HepG2 (cell line): ENCODE results near the gene DNAI2. TPM values are rescaled to one million over a fixed set of nuclear protein-coding genes. Genes with fewer than 3 reads are reported as not detected.

Experiments
- ATAC-seq: fragments of 200-7000 bp; cut with Tn5 transposase; 3 replicates; pipeline ENCODE4 v1.9.1; 2020; ENCODE audit warnings: mild to moderate bottlenecking, moderate library complexity
- BruUV-seq: library from RNA; stranded (reverse); fragments of 400-500 nt; replicated peaks from 2 replicates; lab custom pipeline; 2021; lab: Mats Ljungman, UMichigan
- CTCF ChIA-PET: fragments of 300-600 bp; formaldehyde crosslinking; extraction: SDS; loops from one replicate; lab custom pipeline; 2021; ENCODE audit warnings: low total read pairs, inconsistent platforms, low intra/inter-chr PET ratio; lab: Yijun Ruan, JAX
- POLR2A ChIA-PET: fragments of 350-600 bp; sonication (Branson Sonifier 250); formaldehyde crosslinking; loops from one replicate; lab custom pipeline; 2020; ENCODE audit warnings: antibody characterized with exemption, inconsistent platforms; lab: Yijun Ruan, JAX
- DNase-seq: peaks from one replicate; pipeline ENCODE4 v3.0.0-alpha.2; 2015; ENCODE audit warnings: low spot score
- FAIRE-seq: peaks from 3 replicates; lab custom pipeline; 2011; peaks lifted over from hg19 to GRCh38; lab: Jason Lieb, UNC
- H2AFZ ChIP-seq: one replicate; pipeline ENCODE4 v1.6.1; 2011; ENCODE audit warnings: low read length, inconsistent platforms
- H3K27ac ChIP-seq: fragments of 300-600 bp; 3 replicates; pipeline ENCODE4 v1.8.0; 2011; ENCODE audit warnings: mixed run types, mild to moderate bottlenecking, mixed read lengths, low read length, inconsistent platforms; ENCODE audit not compliant: insufficient read depth; ENCODE audit errors: extremely low read length
- H3K27me3 ChIP-seq, 2 experiments: fragments of 200-600 bp in 1 of 2; 2 replicates in 1 of 2; 3 replicates in 1 of 2; pipeline versions ENCODE4 v1.6.0 to v1.8.0; 2011; ENCODE audit warnings: low read length in 2 of 2, mild to moderate bottlenecking in 2 of 2, moderate library complexity in 2 of 2, inconsistent platforms in 1 of 2; ENCODE audit not compliant: insufficient read depth in 2 of 2, control insufficient read depth in 1 of 2
- H3K36me3 ChIP-seq, 2 experiments: fragments of 200-600 bp in 1 of 2; replicated peaks in 1 of 2; 2 replicates in 1 of 2; 3 replicates in 1 of 2; pipeline versions ENCODE4 v1.5.1 to v1.8.0; 2011; ENCODE audit warnings: low read length in 2 of 2, inconsistent platforms in 1 of 2; ENCODE audit not compliant: insufficient read depth in 2 of 2, control insufficient read depth in 1 of 2
- H3K4me1 ChIP-seq: 2 replicates; pipeline ENCODE4 v1.5.1; 2012; ENCODE audit warnings: low read length, inconsistent platforms; ENCODE audit not compliant: insufficient read depth
- H3K4me2 ChIP-seq: 2 replicates; pipeline ENCODE4 v1.6.0; 2011; ENCODE audit warnings: low read depth, low read length, inconsistent platforms
- H3K4me3 ChIP-seq, 3 experiments: fragments of 200-600 bp in 1 of 3; sonication (generic), shearing (Covaris generic) in 1 of 3; replicated peaks in 1 of 3; 2 replicates each; pipeline ENCODE4 v1.5.1; 2011 to 2016; ENCODE audit warnings: low read length in 3 of 3, inconsistent platforms in 2 of 3, low read depth in 2 of 3, mild to moderate bottlenecking in 2 of 3, control low read depth in 1 of 3, mixed read lengths in 1 of 3; ENCODE audit not compliant: insufficient read depth in 1 of 3
- H3K79me2 ChIP-seq: one replicate; pipeline ENCODE4 v1.6.1; 2011; ENCODE audit warnings: low read length, inconsistent platforms; ENCODE audit not compliant: insufficient read depth
- H3K9ac ChIP-seq: 2 replicates; pipeline ENCODE4 v1.6.0; 2011; ENCODE audit warnings: mild to moderate bottlenecking, low read depth, low read length, inconsistent platforms; ENCODE audit not compliant: insufficient read depth
- H3K9me3 ChIP-seq: 2 replicates; pipeline ENCODE4 v1.5.1; 2012; ENCODE audit warnings: mild to moderate bottlenecking, low read length
- H4K20me1 ChIP-seq: 2 replicates; pipeline ENCODE4 v1.6.0; 2011; ENCODE audit warnings: inconsistent platforms, mild to moderate bottlenecking, low read length, moderate library complexity; ENCODE audit not compliant: insufficient read depth
- CHCHD3 ChIP-seq: sonication (generic); formaldehyde crosslinking; IDR thresholded peaks from 2 replicates; pipeline ENCODE4 v1.8.0; 2022; ENCODE audit warnings: mild to moderate bottlenecking, missing genetic modification reagents, moderate library complexity
- GTF2F1 ChIP-seq: fragments of 150-350 bp; IDR thresholded peaks from 2 replicates; pipeline ENCODE4 v1.6.1; 2014; ENCODE audit warnings: low read length
- KDM3A ChIP-seq: IDR thresholded peaks from 2 replicates; pipeline ENCODE4 v1.6.1; 2018; ENCODE audit warnings: low read depth, missing compliant biosample characterization
- MEIS2 ChIP-seq: sonication (generic); formaldehyde crosslinking; IDR thresholded peaks from 2 replicates; pipeline ENCODE4 v1.9.0; 2021; ENCODE audit warnings: mild to moderate bottlenecking, missing genetic modification reagents
- MXD3 ChIP-seq: IDR thresholded peaks from 2 replicates; pipeline ENCODE4 v1.6.1; 2016; ENCODE audit warnings: mild to moderate bottlenecking, missing biosample characterization, missing genetic modification reagents
- SMYD3 ChIP-seq: sonication (generic); formaldehyde crosslinking; IDR thresholded peaks from 2 replicates; pipeline ENCODE4 v1.8.1; 2023; ENCODE audit warnings: mild to moderate bottlenecking, missing genetic modification reagents
- SP4 ChIP-seq: sonication (generic); formaldehyde crosslinking; IDR thresholded peaks from 2 replicates; pipeline ENCODE4 v1.8.1; 2023; ENCODE audit warnings: mild to moderate bottlenecking, missing genetic modification reagents
- SRF ChIP-seq: IDR thresholded peaks from 2 replicates; pipeline ENCODE4 v1.6.1; 2011; ENCODE audit warnings: mild to moderate bottlenecking, low read depth, low read length, moderate library complexity
- ZMYM4 ChIP-seq: sonication (generic); formaldehyde crosslinking; IDR thresholded peaks from 2 replicates; pipeline ENCODE4 v1.8.1; 2023; ENCODE audit warnings: mild to moderate bottlenecking, missing genetic modification reagents
- ZNF407 ChIP-seq: sonication (generic); formaldehyde crosslinking; IDR thresholded peaks from one replicate; pipeline ENCODE4 v1.5.1; 2020; ENCODE audit warnings: mild to moderate bottlenecking, missing genetic modification reagents; ENCODE audit errors: not compliant biosample characterization
- ZNF567 ChIP-seq: sonication (generic); formaldehyde crosslinking; IDR thresholded peaks from 2 replicates; pipeline ENCODE4 v1.8.1; 2023; ENCODE audit warnings: mild to moderate bottlenecking, missing genetic modification reagents, borderline replicate concordance
- ZNF720 ChIP-seq: sonication (generic); formaldehyde crosslinking; IDR thresholded peaks from 2 replicates; pipeline ENCODE4 v1.4.0; 2020; ENCODE audit warnings: missing genetic modification reagents
- ZNF772 ChIP-seq: sonication (generic); formaldehyde crosslinking; IDR thresholded peaks from 2 replicates; pipeline ENCODE4 v1.5.0; 2020; ENCODE audit warnings: mild to moderate bottlenecking, missing genetic modification reagents
- ZNF777 ChIP-seq: sonication (generic); formaldehyde crosslinking; IDR thresholded peaks from 2 replicates; pipeline ENCODE4 v1.4.0; 2020; ENCODE audit warnings: missing genetic modification reagents
- WGBS: methylation state at CpG from one replicate; pipeline ENCODE4 v1.1.6; 2017; ENCODE audit warnings: low lambda C conversion rate; 5-methylcytosine and 5-hydroxymethylcytosine counted together
- in situ Hi-C: cut with HindIII; loops from 2 replicates; pipeline ENCODE4 v1.10.0; 2017; ENCODE audit warnings: low pct_unique_long_range_greater_than_20kb; ENCODE audit not compliant: extremely low pct_ligation_motif_present
- intact Hi-C: fragments of 100-400 bp; cut with micrococcal nuclease; formaldehyde crosslinking; loops from one replicate; pipeline ENCODE4 v1.10.0; 2022; ENCODE audit not compliant: unreplicated experiment
- polyA plus RNA-seq, 8 experiments: library from polyadenylated mRNA; depleted of rRNA in 3 of 8; stranded (reverse) in 7 of 8; unstranded in 1 of 8; fragments of >200 nt; fragmentation: Illumina TruSeq in 4 of 8; extraction: Trizol in 4 of 8; gene quantifications; 2 replicates each; pipeline versions ENCODE4 v1.2.1 to v1.2.3, GENCODE V29; 2011 to 2016; ENCODE audit warnings: low read depth in 4 of 8, missing spikeins in 1 of 8, mixed read lengths in 1 of 8; ENCODE audit not compliant: insufficient read depth in 1 of 8
- total RNA-seq, 5 experiments: library from RNA; depleted of rRNA; stranded (reverse); fragments of >200 nt; fragmentation: Illumina TruSeq; extraction: Trizol; gene quantifications; 2 replicates each; pipeline ENCODE4 v1.2.3, GENCODE V29; 2016; ENCODE audit warnings: low read depth in 1 of 5
- TF ChIP-seq, protein P1 (sequence below): IDR thresholded peaks from 2 replicates; pipeline ENCODE4 v1.6.1; 2016; ENCODE audit warnings: mild to moderate bottlenecking

DNAI2 gene
- total and polyA plus RNA-seq, 2 of the 13 experiments (the other 11 are each of a cell fraction or from before 2014, with no cell fraction given), result not detected

DNA sequence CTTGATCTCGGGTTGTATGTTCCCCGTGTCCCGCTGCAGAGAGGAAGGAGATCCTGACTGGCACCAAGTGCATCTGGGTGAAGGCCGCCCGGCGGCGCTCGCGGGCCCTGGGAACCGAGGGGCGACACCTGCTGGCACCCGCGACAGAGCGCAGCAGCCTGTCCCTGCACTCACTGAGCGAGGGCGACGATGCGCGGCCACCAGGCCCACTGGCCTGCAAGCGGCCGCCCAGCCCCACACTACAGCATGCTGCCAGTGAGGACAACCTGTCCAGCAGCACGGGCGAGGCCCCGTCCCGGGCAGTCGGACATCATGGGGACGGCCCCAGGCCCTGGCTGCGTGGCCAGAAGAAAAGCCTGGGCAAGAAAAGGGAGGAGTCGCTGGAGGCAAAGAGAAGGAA lies 80.1 kb downstream of the DNAI2 start:
- peaks cover 3% of the 10 kb centered on the region; the same call in 1 of the 2 replicates for H4K20me1 ChIP-seq
- BruUV-seq, result no TSS peak
- H3K4me1 ChIP-seq, result no peaks in the 10 kb centered on the region
- H3K27ac ChIP-seq, result no peak overlapping the region
- intact Hi-C loops (loop anchor here (1.0 kb wide), 1 partner anchor 53 kb away; no protein-coding TSS in a partner anchor), in situ Hi-C loops (loop anchor here (5.0 kb wide), 1 partner anchor 52 kb away; no protein-coding TSS in a partner anchor)
- no peaks in the 10 kb centered on the region for H3K79me2 ChIP-seq
- peak; percentile 4 for FAIRE-seq
- H3K4me2 ChIP-seq, result 0 out of 2 replicates have a peak overlapping the region, but pooled peaks have one; percentile 9
- no peak overlapping the region for H2AFZ ChIP-seq
- ATAC-seq, result peak; percentile 92
- no peak overlapping the region for H3K9ac ChIP-seq
- CTCF ChIA-PET, result interaction anchor here (1.5 to 1.8 kb wide), 3 partner anchors 53 to 179 kb away, joined by 7 to 9 read pairs (median 9); no protein-coding TSS in a partner anchor
- H3K36me3 ChIP-seq, result no peaks in the 10 kb centered on the region
- DNase-seq, result peak; percentile 67
- 5% methylated on average over 17 of the region's 29 CpGs for WGBS
- no peak overlapping the region for H3K4me3 ChIP-seq
- POLR2A ChIA-PET, result no interaction called here
- H3K27me3 ChIP-seq, result peaks cover 17 to 88% of the 10 kb centered on the region in 2 experiments; a peak in 4 of 5 replicates
- no peaks in the 10 kb centered on the region for H3K9me3 ChIP-seq
- TF ChIP-seq ZNF720 (CRISPR knock-in tag) (no peak), ZNF777 (no peak), CHCHD3 (0 out of 2 replicates have a peak, but pooled peaks have one; percentile 84), KDM3A (peak; percentile 71; the same call in 1 of the 2 replicates), ZNF407 (CRISPR knock-in tag) (no peak), ZNF567 (no peak), SMYD3 (no peak), MEIS2 (no peak; the same call in 1 of the 2 replicates), ZNF772 (CRISPR knock-in tag) (no peak), SRF (no peak), ZMYM4 (CRISPR knock-in tag) (no peak), MXD3 (CRISPR knock-in tag) (no peak), GTF2F1 (no peak), SP4 (CRISPR knock-in tag) (peak; percentile 73; the same call in 1 of the 2 replicates)
- TF ChIP-seq, protein P1, sequence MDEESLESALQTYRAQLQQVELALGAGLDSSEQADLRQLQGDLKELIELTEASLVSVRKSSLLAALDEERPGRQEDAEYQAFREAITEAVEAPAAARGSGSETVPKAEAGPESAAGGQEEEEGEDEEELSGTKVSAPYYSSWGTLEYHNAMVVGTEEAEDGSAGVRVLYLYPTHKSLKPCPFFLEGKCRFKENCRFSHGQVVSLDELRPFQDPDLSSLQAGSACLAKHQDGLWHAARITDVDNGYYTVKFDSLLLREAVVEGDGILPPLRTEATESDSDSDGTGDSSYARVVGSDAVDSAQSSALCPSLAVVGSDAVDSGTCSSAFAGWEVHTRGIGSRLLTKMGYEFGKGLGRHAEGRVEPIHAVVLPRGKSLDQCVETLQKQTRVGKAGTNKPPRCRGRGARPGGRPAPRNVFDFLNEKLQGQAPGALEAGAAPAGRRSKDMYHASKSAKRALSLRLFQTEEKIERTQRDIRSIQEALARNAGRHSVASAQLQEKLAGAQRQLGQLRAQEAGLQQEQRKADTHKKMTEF (CRISPR knock-in tag), result no peak
